NCI-H1436 (cell line): ENCODE data around the gene PTPN1.
A peak's percentile ranks its signal among the peaks of the same experiment; 100 is the strongest.
"Not testable (repeated sequence)": the region's sequence is repeated elsewhere in the genome, so short reads cannot be mapped to it uniquely, and the experiment has no call there.

Source experiments
- DNase-seq: peaks from one replicate; lab custom pipeline; 2025; lab: John Stamatoyannopoulos, UW

Gene PTPN1

GRCh38 chr20:50509923-50510705 lies at the start of gene PTPN1:
Gene PTPN1, plus strand, starts transcription at chr20:50510383. Its CDS starts 145 bp downstream, at chr20:50510528.
- peak; percentile 97 for DNase-seq

GRCh38 chr20:50460608-50461267 lies 49.4 kb upstream of the PTPN1 start:
- peak; percentile 15 for DNase-seq

GRCh38 chr20:50462093-50462690 lies 48.0 kb upstream of the PTPN1 start:
- no peak for DNase-seq

- peak; percentile 48 for DNase-seq
These were observed 46.0 kb upstream of the PTPN1 start for GRCh38 chr20:50464026-50464724.

GRCh38 chr20:50464725-50465650 lies 45.2 kb upstream of the PTPN1 start:
- DNase-seq, result no peak

- no peak for DNase-seq
These were observed 43.0 kb upstream of the PTPN1 start for GRCh38 chr20:50467174-50467573.

- no peak for DNase-seq
These were observed 42.3 kb upstream of the PTPN1 start for GRCh38 chr20:50467718-50468356.

- DNase-seq, result no peak
These were observed 41.8 kb upstream of the PTPN1 start for GRCh38 chr20:50468378-50468798.

- no peak for DNase-seq
These were observed 40.9 kb upstream of the PTPN1 start for GRCh38 chr20:50469176-50469723.

GRCh38 chr20:50469796-50470195 lies 40.4 kb upstream of the PTPN1 start:
- no peak for DNase-seq

- DNase-seq, result no peak
These were observed 39.8 kb upstream of the PTPN1 start for GRCh38 chr20:50470264-50470858.

GRCh38 chr20:50471231-50471630 lies 39.0 kb upstream of the PTPN1 start:
- DNase-seq, result no peak

- DNase-seq, result no peak
These were observed 37.2 kb upstream of the PTPN1 start for GRCh38 chr20:50472693-50473664.

GRCh38 chr20:50474356-50474755 lies 35.8 kb upstream of the PTPN1 start:
- not testable (repeated sequence) for DNase-seq

- no peak for DNase-seq
These were observed 34.4 kb upstream of the PTPN1 start for GRCh38 chr20:50475681-50476292.

GRCh38 chr20:50477239-50477872 lies 32.8 kb upstream of the PTPN1 start:
- no peak for DNase-seq

GRCh38 chr20:50478162-50478990 lies 31.8 kb upstream of the PTPN1 start:
- peak; percentile 28 for DNase-seq
